Stimulated activated CD8-positive, alpha-beta memory T cell treated with anti-CD3 and anti-CD28 coated beads, Interleukin-4, amount 100 ng/mL, for 1 hour (primary cell): ENCODE measurements around the gene B4GALT4.
"Not testable (repeated sequence)": the region's sequence is repeated elsewhere in the genome, so short reads cannot be mapped to it uniquely, and the experiment has no call there.

Source experiments
- DNase-seq, 2 donors: peaks; one replicate each; pipeline ENCODE4 v3.0.0-alpha.2; 2020; ENCODE audit warnings: low read depth in 2 of 2, low spot score in 1 of 2

The B4GALT4 gene, protein sequence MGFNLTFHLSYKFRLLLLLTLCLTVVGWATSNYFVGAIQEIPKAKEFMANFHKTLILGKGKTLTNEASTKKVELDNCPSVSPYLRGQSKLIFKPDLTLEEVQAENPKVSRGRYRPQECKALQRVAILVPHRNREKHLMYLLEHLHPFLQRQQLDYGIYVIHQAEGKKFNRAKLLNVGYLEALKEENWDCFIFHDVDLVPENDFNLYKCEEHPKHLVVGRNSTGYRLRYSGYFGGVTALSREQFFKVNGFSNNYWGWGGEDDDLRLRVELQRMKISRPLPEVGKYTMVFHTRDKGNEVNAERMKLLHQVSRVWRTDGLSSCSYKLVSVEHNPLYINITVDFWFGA

DNA sequence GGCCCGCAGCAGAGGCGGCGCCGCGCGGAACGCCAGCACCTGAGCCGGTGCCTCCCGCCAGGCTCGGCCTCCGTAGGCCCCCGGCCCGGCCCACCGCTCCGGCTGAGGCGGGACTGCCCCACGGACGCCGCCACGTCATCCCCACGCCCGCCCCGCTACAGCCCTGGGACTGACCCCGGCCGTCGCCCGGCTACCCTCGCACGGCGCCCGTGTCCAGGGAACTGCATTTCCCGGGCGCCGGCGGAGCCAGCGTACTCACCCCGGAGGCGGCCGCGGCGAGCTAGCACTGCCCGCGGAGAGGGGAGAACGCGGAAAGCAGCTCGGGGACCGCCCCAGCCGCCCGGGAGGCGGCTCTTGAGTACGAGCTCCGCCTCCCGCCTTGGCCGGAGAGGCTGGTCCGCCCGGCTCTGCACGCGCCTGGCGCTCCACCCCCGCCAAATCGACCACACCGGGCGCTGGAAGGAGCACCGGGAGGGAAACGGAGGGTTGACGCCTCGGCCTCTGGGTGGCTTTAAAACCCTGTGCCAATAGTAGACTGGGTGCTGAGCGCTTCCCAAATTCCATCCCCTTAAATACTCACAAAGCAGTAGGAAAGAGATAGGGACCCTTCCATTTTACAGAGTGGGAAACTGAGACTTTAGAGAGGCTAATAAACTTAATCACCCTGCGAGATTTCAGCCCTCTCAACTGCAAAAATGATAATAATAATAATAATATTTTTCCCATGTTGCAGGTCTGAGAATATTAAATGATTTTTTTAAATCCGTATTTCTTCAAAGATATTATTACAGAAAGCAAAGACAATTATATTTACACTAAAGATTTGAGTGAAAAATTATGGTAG is at the start of gene B4GALT4:
B4GALT4 (minus strand) TSS at position 288 of the 844 bp plus-strand sequence. CDS start 10,779 bp downstream, outside the sequence.
- DNase-seq: peak in 1 of 2 donors; percentile 40

DNA sequence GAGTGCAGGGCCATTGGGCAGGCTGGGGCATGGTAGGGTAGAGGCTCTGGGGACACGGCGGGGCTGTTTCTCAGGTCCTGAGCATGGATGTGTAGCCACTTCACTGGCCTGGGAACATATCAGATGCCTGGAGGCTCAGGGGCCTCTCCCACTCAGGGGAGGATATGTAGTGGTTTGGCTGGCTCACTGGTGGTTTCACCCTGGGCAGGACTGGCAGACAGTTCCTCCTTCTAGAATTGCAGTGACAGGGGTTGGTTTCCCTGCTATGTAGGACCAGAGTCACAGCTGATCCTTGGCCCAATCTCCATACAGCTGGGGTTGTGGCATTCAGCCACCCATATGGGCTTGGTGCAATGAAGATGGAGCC is 48.7 kb upstream of the B4GALT4 start:
- DNase-seq: no peak

DNA sequence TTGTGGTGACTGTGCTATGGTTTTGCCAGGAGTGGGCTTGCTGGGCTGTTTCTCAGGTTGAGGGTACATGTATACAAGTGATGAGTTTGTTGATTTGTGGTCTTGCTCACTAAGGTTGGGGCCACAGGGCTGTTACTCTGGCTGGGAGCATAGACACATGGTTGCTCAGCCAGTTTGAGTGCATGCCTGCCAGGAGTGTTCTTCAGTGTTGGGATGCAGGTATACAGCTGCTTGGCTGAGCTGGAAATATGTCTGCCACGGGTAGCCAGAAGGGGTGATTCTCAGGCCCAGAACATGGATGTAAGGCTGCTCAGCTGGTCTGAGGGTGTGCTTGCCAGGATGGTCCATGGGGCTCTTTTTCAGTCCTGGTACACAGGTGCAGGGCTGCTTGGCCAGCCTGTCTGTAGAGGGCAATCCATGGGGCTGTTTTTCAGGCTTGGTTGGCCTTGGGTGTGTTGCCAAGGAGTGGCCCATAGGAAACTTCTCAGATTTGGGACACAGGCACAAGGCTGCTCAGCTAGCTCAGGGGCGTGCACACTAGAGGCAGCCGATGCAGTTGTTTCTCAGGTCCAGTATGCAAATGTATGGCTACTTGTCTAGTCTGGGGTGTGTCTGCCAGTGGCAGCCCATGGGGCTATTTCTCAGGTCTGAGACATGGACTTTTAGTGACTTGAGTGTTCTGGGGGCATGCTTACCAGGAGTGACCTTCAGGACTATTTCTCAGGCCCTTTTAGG is 48.2 kb upstream of the B4GALT4 start:
- no peak for DNase-seq

DNA sequence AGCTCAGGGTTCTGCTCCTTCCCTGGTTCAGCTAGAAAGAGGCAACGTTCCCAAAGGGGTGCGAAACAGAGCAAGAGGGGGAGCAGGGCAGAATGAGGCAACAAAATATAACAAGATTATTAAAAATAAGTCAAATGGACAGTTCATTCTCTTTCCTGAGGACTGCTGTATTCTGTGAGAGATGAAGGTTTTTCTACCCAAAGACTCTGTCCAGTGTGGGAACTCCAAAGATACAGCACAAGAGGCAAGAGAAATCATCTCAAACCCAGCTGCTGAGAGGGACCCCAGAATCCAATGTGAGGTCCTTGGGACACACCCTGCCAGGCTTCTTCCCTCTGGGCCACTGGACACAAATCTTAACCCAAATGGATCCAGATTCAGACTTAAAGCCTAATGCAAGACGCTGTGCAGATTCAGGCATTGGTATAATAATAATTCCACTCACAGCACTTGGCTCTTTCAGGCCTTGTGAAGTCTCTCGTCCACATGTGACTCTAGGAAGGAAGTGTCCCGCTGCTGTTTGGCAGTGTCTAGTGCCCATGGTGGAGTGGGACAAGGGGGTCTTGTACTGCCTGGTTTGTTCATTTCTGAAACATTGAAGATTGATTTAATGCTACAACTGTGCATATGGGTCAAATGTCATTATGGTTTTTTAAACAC is 39.0 kb upstream of the B4GALT4 start:
- DNase-seq: no peak

DNA sequence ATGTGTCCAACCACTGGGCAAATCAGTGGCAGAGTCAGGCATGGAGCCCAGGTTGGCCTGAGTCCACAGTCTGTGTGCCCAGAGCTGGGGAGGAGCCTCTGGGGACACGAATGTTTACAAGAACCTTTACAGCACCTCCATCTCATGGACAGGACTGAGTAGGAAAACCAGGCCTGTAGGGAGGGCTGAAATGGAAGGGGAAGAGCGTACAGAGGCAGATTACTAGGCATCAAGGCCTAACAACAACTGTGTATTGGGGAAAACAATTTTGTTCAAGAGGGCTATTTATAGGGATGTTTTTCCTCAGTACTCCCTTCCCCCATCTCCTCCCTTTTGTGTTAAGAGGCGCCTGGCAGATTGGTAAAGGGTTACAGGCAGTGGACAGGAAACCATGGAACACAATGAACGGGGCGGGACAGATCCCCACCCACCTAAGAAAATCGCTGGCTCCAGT is 38.5 kb upstream of the B4GALT4 start:
- DNase-seq: no peak

DNA sequence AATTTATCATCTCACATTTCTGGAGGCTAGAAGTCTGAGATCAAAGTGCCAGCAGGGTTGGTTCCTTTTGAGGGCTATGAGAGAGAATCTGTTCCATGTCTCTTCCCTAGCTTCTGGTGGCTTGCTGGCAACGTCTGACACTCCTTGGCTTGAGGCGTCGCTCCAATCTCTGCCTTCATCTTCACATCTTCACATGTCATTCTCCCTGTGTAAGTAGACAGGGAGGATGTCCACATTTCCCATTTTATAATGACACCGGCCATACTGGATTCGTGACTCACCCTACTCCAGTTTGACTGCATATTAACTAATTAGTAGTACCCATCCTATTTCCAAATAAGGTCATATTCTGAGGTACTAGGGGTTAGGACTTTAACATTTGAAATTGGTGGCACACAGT is 36.0 kb upstream of the B4GALT4 start:
- no peak for DNase-seq

DNA sequence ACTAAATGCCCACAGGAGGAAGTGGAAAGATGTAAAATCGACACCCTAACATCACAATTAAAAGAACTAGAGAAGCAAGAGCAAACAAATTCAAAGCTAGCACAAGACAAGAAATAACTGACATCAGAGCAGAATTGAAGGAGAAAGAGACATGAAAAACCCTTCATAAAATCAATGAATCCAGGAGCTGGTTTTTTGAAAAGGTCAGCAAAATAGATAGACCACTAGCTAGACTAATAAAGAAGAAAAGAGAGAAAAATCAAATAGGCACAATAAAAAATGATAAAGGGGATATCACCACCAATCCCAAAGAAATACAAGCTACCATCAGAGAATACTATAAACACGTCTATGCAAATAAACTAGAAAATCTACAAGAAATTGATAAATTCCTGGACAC is 29.5 kb upstream of the B4GALT4 start:
- DNase-seq: not testable (repeated sequence)

DNA sequence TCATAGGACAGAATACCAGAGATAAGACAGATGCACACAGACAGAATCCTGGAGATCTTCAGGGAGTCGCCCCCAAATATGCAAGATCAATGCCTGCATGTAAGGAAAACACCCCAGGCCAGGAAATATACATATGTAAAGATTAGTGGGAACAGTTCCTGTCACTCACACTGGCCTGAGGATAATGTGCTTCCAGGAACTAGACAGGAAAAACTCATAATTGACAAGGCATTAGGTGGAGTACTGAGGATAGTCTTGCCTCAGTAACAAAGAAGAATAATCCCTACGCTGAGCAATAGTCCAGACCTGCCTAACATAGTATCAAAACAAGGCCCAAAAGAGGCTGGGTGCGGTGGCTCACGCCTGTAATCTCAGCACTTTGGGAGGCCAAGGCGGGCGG is 20.4 kb upstream of the B4GALT4 start:
- no peak for DNase-seq

DNA sequence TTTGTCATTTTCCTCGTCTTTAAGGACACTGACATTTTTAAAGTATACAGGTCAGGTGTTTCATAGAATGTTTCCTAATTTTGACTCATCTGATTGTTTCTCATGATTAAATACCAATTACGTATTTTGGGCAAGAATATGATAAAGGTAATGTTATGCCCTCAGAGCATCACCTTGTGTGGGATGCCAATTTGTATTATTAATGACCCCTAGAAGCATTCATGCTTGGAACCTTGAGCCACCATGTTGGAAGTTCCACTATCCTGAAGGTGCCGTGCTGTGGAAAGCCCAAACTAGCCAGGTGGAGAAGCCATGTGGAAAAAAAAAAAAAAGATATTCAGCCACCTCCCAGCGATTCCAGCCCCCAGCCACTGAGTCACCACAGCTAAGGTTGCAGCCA is 19.1 kb upstream of the B4GALT4 start:
- DNase-seq: no peak

DNA sequence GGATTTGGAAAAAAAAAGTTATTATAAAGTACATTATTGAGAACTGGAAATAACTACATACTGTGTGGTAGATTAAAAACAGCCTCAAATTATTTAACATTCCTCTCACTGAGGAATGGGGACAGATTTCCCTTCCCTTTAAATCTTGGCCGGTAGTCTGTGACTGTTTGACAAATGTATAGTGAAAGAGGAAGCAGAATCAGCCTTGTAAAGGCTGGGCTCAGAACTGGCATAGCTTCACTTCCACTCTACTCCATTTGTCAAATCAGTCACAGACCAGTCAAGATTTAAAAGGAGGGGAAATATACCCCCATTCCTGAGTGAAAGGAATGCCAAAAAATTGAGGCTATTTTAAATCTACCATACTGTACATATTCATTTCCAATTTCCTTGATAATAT is 18.2 kb upstream of the B4GALT4 start:
- no peak for DNase-seq

DNA sequence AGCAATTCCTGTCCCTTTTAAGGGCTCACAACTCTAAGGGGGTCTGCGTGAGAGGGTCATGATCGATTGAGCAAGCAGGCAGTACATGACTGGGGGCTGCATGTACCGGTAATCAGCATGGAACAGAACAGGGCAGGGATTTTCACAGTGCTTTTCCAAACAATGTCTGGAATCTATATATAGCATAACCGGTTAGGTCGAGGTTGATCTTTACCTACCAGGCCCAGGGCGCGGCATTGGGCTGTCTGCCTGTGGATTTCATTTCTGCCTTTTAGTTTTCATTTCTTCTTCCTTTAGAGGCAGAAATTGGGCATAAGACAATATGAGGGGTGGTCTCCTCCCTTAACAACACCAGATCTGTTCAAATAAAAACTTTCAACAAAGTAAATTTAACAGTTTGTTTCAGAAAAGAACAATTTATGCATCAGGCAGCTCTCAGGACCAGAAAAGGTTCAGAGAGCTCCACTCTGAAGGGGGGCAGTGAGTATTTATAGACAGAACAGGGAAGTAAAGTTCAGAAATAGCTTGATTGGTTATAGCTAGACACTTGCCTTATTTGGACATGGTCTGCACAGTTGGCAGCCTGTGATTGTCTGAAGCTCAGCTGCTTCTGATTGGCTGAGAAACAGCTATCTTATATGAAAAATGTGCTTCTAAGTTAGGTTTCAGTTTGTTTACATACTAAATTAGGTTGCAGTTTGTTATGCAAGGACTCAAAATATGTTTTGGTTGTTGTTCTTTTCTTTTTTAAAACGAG is 17.2 kb upstream of the B4GALT4 start:
- no peak for DNase-seq

DNA sequence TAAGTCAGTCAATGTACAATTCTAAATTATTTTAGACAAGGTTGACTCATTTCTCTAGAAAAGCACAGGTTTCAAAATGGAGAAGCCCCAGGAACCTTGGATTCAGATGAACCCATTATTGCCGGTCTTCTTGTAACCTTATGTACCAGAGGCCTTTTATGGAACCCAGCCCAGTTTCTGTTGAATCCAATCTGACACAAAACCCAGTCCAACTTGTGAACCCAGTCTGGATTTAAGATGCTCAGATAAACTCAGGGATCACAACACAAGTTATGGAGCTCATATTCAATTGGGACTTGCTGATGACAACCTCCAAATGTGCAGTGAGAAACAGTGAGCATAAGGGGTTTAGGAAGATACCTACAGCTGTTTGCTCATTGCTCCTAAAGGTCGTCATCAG is 16.4 kb upstream of the B4GALT4 start:
- DNase-seq: no peak

DNA sequence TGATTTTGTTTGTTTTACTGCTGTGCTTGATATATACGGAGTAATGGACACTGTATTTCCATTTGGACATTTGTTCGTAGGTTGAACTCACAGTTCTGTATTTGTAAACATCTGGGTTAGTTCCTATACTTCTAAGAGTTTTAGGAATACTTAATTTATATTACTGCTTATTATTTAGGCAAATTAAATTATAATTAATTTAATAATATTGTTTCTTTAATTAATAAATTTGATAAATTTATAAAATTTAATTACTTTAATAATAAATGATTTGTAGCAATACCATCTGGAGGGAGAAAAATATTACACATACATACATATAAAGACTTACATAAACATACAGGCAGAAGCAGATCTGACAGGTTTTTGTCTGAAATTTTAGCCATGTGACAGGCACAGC is 14.5 kb upstream of the B4GALT4 start:
- DNase-seq: no peak

DNA sequence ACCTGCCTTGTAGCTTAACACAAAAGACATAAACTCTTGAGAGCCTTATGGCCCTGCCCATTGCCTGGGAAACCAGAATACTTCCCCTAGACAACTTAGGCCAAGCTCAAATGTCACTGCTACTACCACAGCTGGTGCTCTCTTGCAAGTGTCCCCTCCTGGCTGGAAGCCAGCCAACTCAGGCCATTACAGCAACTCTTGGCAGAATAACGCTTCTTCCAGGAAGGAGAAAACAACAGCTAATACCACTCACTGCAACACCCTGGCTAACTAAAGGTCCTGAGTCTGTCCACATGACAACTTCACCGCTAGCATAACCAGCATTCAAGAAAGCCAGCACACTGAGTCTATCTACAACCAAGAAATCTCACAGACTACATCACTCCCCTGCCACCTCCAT is 5.1 kb upstream of the B4GALT4 start:
- no peak for DNase-seq

DNA sequence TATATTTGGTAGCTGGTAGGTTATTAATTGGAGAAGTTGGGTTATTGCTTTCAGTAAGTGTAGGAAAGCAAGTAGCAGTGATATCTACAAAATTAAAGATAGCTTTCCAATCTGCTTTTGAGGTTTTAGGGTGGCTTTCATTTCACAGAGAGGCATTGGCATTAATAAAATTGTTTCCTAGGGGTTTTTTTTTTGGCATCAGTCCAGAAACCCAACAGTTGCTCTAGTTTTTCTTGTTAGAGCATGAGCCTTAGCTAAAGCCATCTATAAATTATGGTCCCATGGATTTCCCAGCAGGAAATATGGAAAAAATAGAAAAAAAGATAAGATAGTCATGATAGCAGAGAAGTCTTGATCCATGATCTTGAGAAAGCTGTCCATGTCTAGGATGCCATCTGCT is 3.0 kb upstream of the B4GALT4 start:
- DNase-seq: no peak

DNA sequence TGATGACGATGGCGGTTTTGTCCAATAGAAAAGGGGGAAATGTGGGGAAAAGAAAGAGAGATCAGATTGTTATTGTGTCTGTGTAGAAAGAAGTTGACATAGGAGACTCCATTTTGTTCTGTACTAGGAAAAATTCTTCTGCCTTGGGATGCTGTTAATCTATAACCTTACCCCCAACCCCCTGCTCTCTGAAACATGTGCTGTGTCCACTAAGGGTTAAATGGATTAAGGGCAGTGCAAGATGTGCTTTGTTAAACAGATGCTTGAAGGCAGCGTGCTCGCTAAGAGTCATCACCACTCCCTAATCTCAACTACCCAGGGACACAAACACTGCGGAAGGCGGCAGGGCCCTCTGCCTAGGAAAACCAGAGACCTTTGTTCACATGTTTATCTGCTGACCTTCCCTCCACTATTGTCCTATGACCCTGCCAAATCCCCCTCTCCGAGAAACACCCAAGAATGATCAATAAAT is 2.4 kb upstream of the B4GALT4 start:
- not testable (repeated sequence) for DNase-seq

DNA sequence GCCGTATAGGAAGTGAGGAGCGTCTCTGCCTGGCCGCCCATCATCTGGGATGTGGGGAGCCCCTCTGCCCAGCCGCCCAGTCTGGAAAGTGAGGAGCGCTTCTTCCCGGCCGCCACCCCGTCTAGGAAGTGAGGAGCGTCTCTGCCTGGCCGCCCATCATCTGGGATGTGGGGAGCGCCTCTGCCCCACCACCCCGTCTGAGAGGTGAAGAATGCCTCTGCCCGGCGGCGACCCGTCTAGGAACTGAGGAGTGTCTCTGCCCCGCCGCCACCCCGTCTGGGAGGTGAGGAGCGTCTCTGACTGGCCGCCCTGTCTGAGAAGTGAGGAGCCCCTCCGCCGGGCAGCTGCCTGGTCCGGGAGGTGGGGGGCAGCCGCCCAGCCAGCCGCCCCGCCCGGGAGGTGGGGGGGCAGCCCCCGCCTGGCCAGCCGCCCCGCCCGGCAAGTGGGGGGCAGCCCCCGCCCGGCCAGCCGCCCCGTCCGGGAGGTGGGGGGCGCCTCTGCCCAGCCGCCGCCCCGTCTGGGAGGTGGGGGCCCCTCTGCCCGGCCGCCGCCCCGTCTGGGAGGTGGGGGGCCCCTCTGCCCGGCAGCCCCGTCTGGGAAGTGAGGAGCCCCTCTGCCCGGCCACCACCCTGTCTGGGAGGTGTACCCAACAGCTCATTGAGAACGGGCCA is 1.8 kb upstream of the B4GALT4 start:
- DNase-seq: not testable (repeated sequence)

DNA sequence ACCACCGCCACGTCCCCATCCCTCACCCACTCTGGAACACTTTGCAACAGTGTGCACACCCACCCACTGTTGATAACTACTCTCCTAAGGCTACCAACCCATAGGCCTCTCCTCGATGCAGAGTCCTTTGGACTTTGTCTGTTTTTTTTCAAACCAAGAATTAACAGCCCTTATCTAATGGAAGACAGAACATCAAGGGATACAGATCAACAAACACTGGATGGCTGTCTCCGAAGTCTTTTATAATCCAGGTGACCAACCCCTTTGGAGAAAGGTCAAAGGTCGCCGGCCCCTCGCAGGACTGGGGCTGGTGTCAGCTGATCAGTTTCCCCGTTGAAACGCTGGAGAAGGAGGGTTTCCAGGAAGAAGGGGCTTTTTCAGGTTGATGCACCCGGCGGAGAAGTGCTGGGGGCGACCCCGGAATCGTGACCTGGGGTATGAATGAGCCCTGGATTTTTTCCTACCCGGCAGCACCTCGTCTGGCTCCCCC is 532 bp downstream of the B4GALT4 start:
- DNase-seq: no peak

DNA sequence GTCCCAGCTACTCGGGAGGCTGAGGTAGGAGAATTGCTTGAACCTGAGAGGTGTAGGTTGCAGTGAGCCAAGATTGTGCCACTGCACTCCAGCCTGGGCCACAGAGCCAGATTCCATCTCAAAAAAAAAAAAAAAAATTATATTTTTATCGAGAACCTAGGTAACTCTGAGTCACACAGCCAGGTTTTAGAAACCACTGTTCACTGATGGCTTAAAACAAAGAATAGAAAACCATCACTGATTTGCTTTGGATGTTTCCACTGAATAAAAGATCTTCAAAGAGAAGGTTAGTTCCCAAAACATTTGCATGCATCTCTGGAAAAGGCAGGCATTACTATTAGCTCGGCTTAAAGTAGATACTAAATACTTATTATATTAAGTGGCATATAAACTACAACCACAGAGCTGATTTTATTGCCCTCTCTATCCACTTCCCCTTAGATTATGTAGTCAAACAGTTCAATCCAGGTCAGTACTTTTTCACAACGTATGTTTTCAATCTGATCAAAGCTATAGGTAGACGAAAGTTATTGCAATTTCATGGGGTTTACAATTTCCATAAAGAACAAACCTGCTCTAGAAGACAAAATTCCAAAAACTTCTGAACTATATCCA is 1.4 kb downstream of the B4GALT4 start:
- no peak for DNase-seq
